ENCODE data around the gene TSPOAP1.

TSPOAP1 gene

GRCh38 chr17:58335061-58335731, 6.6 kb upstream of the TSPOAP1 start:
- no peak for TF ChIP-seq CTCF (IDR thresholded peaks at IDR 0.05; ENCODE audit: insufficient read depth, low read depth, low read length, missing control alignments)
- no peak for DNase-seq (ENCODE audit: low read depth)
- H3K4me3 ChIP-seq (ENCODE audit: low read length) = no peak overlapping the region

DNA sequence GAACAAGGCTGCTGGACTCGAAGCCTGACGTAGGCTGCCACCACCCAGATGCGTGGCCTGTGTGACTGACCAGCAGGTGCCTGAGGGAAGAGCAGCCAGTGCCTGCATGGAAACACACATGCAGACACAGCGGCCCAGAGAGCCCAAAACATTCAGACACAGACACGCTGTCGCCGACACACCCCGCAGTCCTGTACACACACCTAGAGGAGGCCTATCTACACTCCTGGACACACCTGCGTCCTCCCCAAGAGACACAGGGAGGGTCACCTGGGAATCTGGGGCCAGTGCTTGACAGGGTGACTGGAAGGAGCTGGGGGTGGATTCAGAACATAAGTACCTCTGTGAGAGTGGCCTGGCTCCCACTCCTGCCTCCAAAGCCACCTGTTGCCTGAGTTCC, 6.1 kb upstream of the TSPOAP1 start:
- no peak overlapping the region for H3K4me3 ChIP-seq (ENCODE audit: low read length)

DNA sequence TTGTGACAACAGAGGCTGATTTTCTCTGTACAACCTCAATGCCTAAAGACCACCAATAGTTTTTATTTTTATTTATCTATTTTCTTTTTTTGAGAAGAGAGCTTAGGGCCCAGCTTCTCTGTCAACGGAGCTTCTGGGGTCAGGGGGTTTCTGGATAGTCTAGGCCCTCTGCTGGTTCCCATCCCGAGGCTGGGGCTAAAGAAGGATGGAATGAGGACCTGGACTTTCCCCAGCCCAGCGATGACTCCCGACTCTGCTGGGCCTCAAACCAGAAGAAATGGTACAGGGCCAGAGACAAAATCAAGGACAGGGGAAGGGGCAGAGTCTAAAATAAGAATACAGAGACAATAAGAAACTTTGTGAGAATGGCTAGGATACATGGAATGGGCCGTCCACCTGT, 5.7 kb upstream of the TSPOAP1 start:
- no peak for DNase-seq (ENCODE audit: low read depth)
- H3K4me3 ChIP-seq (ENCODE audit: low read length) = no peak overlapping the region
- TF ChIP-seq CTCF (IDR thresholded peaks at IDR 0.05; ENCODE audit: insufficient read depth, low read depth, low read length, missing control alignments) = no peak

More for the DNA sequence above, 6.1 kb upstream of the TSPOAP1 start:
- DNase-seq (ENCODE audit: low read depth) = no peak
- no peak for TF ChIP-seq CTCF (IDR thresholded peaks at IDR 0.05; ENCODE audit: insufficient read depth, low read depth, low read length, missing control alignments)

- no peak overlapping the region for H3K4me3 ChIP-seq (ENCODE audit: low read length)
- DNase-seq (ENCODE audit: low read depth) = no peak
These were observed 5.2 kb upstream of the TSPOAP1 start for GRCh38 chr17:58333736-58334207.

GRCh38 chr17:58332778-58333735, 4.5 kb upstream of the TSPOAP1 start:
- no peak for DNase-seq (ENCODE audit: low read depth)
- TF ChIP-seq CTCF (IDR thresholded peaks at IDR 0.05; ENCODE audit: insufficient read depth, low read depth, low read length, missing control alignments) = no peak

More at GRCh38 chr17:58333736-58334207, 5.2 kb upstream of the TSPOAP1 start:
- TF ChIP-seq CTCF (IDR thresholded peaks at IDR 0.05; ENCODE audit: insufficient read depth, low read depth, low read length, missing control alignments) = no peak

GRCh38 chr17:58331815-58332777, 3.5 kb upstream of the TSPOAP1 start:
- no peak overlapping the region for H3K4me3 ChIP-seq (ENCODE audit: low read length)

More at GRCh38 chr17:58332778-58333735, 4.5 kb upstream of the TSPOAP1 start:
- H3K4me3 ChIP-seq (ENCODE audit: low read length) = no peak overlapping the region

More at GRCh38 chr17:58331815-58332777, 3.5 kb upstream of the TSPOAP1 start:
- DNase-seq (ENCODE audit: low read depth) = no peak
- TF ChIP-seq CTCF (IDR thresholded peaks at IDR 0.05; ENCODE audit: insufficient read depth, low read depth, low read length, missing control alignments) = no peak

Measured in epithelial cell of esophagus (primary cell).